Neural cell (in vitro differentiated cells): ENCODE data around the gene CLSTN1. TPM values are rescaled to one million over a fixed set of nuclear protein-coding genes. Genes with fewer than 3 reads are reported as not detected.

ENCODE experiments used
- H2AFZ ChIP-seq: fragments of 200-600, 300-800 bp; sonication (generic), shearing (Covaris generic); 2 replicates; pipeline ENCODE4 v1.6.0; 2014; ENCODE audit warnings: low read depth, mild to moderate bottlenecking, antibody characterized with exemption, low read length, moderate library complexity
- H3F3A ChIP-seq: fragments of 200-600 bp; shearing (Covaris generic); 2 replicates; pipeline ENCODE4 v1.6.1; 2016; ENCODE audit warnings: mild to moderate bottlenecking, moderate library complexity, mixed read lengths, antibody characterized with exemption, low read length; ENCODE audit not compliant: insufficient read depth, poor library complexity, severe bottlenecking
- H3K27ac ChIP-seq: fragments of 200-600, 300-800 bp; sonication (generic), shearing (Covaris generic); 2 replicates; pipeline ENCODE4 v1.5.1; 2014; ENCODE audit warnings: mild to moderate bottlenecking, low read length, moderate library complexity
- H3K27me3 ChIP-seq: fragments of 300-800, 200-600 bp; sonication (generic), shearing (Covaris generic); 2 replicates; pipeline ENCODE4 v1.6.0; 2014; ENCODE audit warnings: mild to moderate bottlenecking, low read depth, low read length, moderate library complexity; ENCODE audit not compliant: insufficient read depth
- H3K36me3 ChIP-seq: fragments of 300-800, 200-600 bp; sonication (generic), shearing (Covaris generic); 2 replicates; pipeline ENCODE4 v1.5.1; 2014; ENCODE audit warnings: mild to moderate bottlenecking, antibody characterized with exemption, low read length, moderate library complexity; ENCODE audit not compliant: insufficient read depth
- H3K4me2 ChIP-seq: fragments of 300-800, 200-600 bp; sonication (generic), shearing (Covaris generic); 2 replicates; pipeline ENCODE4 v1.6.0; 2014; ENCODE audit warnings: mild to moderate bottlenecking, low read length
- H3K4me3 ChIP-seq: fragments of 300-800, 200-600 bp; sonication (generic), shearing (Covaris generic); 2 replicates; pipeline ENCODE4 v1.5.1; 2014; ENCODE audit warnings: mild to moderate bottlenecking, low read length, moderate library complexity
- H3K79me2 ChIP-seq: fragments of 200-600 bp; shearing (Covaris generic); replicated peaks from 2 replicates; pipeline ENCODE4 v1.6.0; 2014; ENCODE audit warnings: mild to moderate bottlenecking, low read length, moderate library complexity; ENCODE audit not compliant: insufficient read depth
- H3K9ac ChIP-seq: fragments of 300-800, 200-600 bp; sonication (generic), shearing (Covaris generic); 2 replicates; pipeline ENCODE4 v1.6.1; 2016; ENCODE audit warnings: mild to moderate bottlenecking, low read length, mixed read lengths
- H3K9me2 ChIP-seq: fragments of 200-600 bp; shearing (Covaris generic); 2 replicates; pipeline ENCODE4 v1.6.1; 2016; ENCODE audit warnings: mild to moderate bottlenecking, low read length, mixed read lengths; ENCODE audit not compliant: insufficient read depth
- H3K9me3 ChIP-seq: fragments of 200-600, 300-800 bp; sonication (generic), shearing (Covaris generic); 2 replicates; pipeline ENCODE4 v1.6.1; 2016; ENCODE audit warnings: mild to moderate bottlenecking, mixed run types, low read length, moderate library complexity, mixed read lengths
- H4K20me1 ChIP-seq: fragments of 200-600 bp; shearing (Covaris generic); 2 replicates; pipeline ENCODE4 v1.6.1; 2016; ENCODE audit warnings: mild to moderate bottlenecking, mixed run types; ENCODE audit not compliant: insufficient read depth
- EP300 ChIP-seq: fragments of 450-650 bp; conservative IDR thresholded peaks from 2 replicates; pipeline ENCODE4 v1.6.1; 2014; ENCODE audit warnings: antibody characterized with exemption, mild to moderate bottlenecking, moderate library complexity; ENCODE audit not compliant: poor library complexity, severe bottlenecking
- EZH2 ChIP-seq: fragments of 200-600, 300-800 bp; shearing (Covaris generic), sonication (generic); IDR thresholded peaks from 2 replicates; pipeline ENCODE4 v1.6.1; 2014; ENCODE audit warnings: antibody characterized with exemption, low read length, borderline replicate concordance, mild to moderate bottlenecking; ENCODE audit not compliant: insufficient read depth, poor library complexity, severe bottlenecking
- MXI1 ChIP-seq: fragments of 450-650 bp; conservative IDR thresholded peaks from 2 replicates; pipeline ENCODE4 v1.6.1; 2014; ENCODE audit warnings: antibody characterized with exemption, mild to moderate bottlenecking; ENCODE audit not compliant: poor library complexity, severe bottlenecking
- POLR2AphosphoS5 ChIP-seq: IDR thresholded peaks from 2 replicates; pipeline ENCODE4 v1.6.1; 2012
- RAD21 ChIP-seq: fragments of 450-650 bp; conservative IDR thresholded peaks from 2 replicates; pipeline ENCODE4 v1.6.1; 2014; ENCODE audit warnings: antibody characterized with exemption, mild to moderate bottlenecking, moderate library complexity
- SMC3 ChIP-seq: fragments of 450-650 bp; conservative IDR thresholded peaks from 2 replicates; pipeline ENCODE4 v1.6.1; 2014; ENCODE audit warnings: antibody characterized with exemption, mild to moderate bottlenecking, moderate library complexity; ENCODE audit not compliant: poor library complexity
- TAF1 ChIP-seq: IDR thresholded peaks from 2 replicates; pipeline ENCODE4 v1.6.1; 2012; ENCODE audit warnings: low read depth
- polyA plus RNA-seq: library from polyadenylated mRNA; depleted of rRNA; stranded (reverse); fragments of >200 nt; gene quantifications from 2 replicates; pipeline ENCODE4 v1.2.3, GENCODE V29; 2014
- TF ChIP-seq, protein P1 (sequence below): fragments of 450-650 bp; IDR thresholded peaks from 2 replicates; pipeline ENCODE4 v1.5.1; 2014; ENCODE audit warnings: antibody characterized with exemption, mild to moderate bottlenecking, moderate library complexity; ENCODE audit not compliant: poor library complexity, severe bottlenecking
- TF ChIP-seq, protein P2 (sequence below): IDR thresholded peaks from 2 replicates; pipeline ENCODE4 v1.6.1; 2012; ENCODE audit warnings: borderline replicate concordance

The CLSTN1 gene
- polyA plus RNA-seq, 1 donor from 2014 or later, result 77.2 TPM

DNA sequence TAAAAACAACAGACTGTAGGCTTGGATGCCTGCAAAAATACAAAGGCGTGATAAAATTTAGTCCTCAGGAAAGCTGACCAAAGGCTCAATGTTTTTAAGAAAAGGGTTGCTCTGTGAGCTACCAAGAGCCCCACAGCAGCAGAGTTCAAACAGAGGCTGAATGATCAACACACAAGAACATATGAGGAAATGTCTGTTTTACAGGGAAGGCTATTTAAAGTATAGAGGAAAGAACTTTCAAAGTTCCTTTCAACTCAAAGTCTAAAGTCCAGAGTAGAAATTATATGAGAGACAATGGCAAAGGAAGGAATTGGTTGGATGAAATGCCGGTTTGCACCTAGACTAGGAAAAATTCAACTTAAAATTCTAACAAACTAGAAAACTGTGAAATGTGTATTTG is 8.6 kb downstream of the CLSTN1 start:
- Histone ChIP-seq H3K27ac (no peak overlapping the region), H3K79me2 (peaks cover 71% of the 10 kb centered on the region)

DNA sequence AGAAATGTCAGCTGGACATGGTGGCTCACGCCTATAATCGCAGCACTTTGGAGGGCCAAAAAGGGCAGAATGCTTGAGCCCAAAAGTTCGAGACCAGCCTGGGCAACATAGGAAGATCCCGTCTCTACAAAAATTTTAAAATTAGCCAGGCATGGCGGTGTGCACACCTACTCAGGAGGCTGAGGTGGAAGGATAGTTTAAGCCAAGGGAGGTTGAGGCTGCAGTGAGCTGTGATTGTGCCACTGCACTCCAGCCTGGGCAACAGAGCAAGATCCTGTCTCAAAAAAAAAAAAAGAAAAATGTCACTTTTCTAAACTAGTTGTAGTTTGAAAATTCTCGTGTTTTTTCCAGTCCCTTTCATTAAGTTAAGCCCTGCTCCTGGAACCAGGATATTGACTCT is 9.1 kb downstream of the CLSTN1 start:
- TF ChIP-seq, protein P1, sequence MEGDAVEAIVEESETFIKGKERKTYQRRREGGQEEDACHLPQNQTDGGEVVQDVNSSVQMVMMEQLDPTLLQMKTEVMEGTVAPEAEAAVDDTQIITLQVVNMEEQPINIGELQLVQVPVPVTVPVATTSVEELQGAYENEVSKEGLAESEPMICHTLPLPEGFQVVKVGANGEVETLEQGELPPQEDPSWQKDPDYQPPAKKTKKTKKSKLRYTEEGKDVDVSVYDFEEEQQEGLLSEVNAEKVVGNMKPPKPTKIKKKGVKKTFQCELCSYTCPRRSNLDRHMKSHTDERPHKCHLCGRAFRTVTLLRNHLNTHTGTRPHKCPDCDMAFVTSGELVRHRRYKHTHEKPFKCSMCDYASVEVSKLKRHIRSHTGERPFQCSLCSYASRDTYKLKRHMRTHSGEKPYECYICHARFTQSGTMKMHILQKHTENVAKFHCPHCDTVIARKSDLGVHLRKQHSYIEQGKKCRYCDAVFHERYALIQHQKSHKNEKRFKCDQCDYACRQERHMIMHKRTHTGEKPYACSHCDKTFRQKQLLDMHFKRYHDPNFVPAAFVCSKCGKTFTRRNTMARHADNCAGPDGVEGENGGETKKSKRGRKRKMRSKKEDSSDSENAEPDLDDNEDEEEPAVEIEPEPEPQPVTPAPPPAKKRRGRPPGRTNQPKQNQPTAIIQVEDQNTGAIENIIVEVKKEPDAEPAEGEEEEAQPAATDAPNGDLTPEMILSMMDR, result no peak
- TF ChIP-seq SMC3 (no peak), EP300 (no peak), TAF1 (no peak), POLR2AphosphoS5 (no peak), RAD21 (no peak), EZH2 (no peak), MXI1 (no peak)
- TF ChIP-seq, protein P2, sequence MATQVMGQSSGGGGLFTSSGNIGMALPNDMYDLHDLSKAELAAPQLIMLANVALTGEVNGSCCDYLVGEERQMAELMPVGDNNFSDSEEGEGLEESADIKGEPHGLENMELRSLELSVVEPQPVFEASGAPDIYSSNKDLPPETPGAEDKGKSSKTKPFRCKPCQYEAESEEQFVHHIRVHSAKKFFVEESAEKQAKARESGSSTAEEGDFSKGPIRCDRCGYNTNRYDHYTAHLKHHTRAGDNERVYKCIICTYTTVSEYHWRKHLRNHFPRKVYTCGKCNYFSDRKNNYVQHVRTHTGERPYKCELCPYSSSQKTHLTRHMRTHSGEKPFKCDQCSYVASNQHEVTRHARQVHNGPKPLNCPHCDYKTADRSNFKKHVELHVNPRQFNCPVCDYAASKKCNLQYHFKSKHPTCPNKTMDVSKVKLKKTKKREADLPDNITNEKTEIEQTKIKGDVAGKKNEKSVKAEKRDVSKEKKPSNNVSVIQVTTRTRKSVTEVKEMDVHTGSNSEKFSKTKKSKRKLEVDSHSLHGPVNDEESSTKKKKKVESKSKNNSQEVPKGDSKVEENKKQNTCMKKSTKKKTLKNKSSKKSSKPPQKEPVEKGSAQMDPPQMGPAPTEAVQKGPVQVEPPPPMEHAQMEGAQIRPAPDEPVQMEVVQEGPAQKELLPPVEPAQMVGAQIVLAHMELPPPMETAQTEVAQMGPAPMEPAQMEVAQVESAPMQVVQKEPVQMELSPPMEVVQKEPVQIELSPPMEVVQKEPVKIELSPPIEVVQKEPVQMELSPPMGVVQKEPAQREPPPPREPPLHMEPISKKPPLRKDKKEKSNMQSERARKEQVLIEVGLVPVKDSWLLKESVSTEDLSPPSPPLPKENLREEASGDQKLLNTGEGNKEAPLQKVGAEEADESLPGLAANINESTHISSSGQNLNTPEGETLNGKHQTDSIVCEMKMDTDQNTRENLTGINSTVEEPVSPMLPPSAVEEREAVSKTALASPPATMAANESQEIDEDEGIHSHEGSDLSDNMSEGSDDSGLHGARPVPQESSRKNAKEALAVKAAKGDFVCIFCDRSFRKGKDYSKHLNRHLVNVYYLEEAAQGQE, result no peak
- no peak overlapping the region for H3K4me3 ChIP-seq
- H2AFZ ChIP-seq, result no peak overlapping the region

More for the DNA sequence above, 8.6 kb downstream of the CLSTN1 start:
- H3K36me3 ChIP-seq, result no peaks in the 10 kb centered on the region
- no peaks in the 10 kb centered on the region for H4K20me1 ChIP-seq
- no peaks in the 10 kb centered on the region for H3F3A ChIP-seq
- H3K9ac ChIP-seq, result no peak overlapping the region
- H3K9me3 ChIP-seq, result no peaks in the 10 kb centered on the region
- H3K9me2 ChIP-seq, result no peaks in the 10 kb centered on the region
- H2AFZ ChIP-seq, result no peak overlapping the region
- H3K27me3 ChIP-seq, result no peaks in the 10 kb centered on the region
- H3K4me2 ChIP-seq, result no peak overlapping the region
- TF ChIP-seq POLR2AphosphoS5 (no peak), EZH2 (no peak), TAF1 (no peak), EP300 (no peak), RAD21 (no peak)
- TF ChIP-seq, protein P2, result no peak
- H3K4me3 ChIP-seq, result no peak overlapping the region

More for the DNA sequence above, 9.1 kb downstream of the CLSTN1 start:
- H3K9me3 ChIP-seq, result no peaks in the 10 kb centered on the region
- peaks cover 66% of the 10 kb centered on the region for H3K79me2 ChIP-seq
- no peaks in the 10 kb centered on the region for H4K20me1 ChIP-seq
- H3K27ac ChIP-seq, result no peak overlapping the region
- no peaks in the 10 kb centered on the region for H3K36me3 ChIP-seq
- no peak overlapping the region for H3K9ac ChIP-seq
- H3F3A ChIP-seq, result no peaks in the 10 kb centered on the region
- H3K27me3 ChIP-seq, result no peaks in the 10 kb centered on the region
- H3K4me2 ChIP-seq, result no peak overlapping the region
- H3K9me2 ChIP-seq, result no peaks in the 10 kb centered on the region
